H9 (cell line): Measurements from ENCODE around the gene MAML3. TPM values are rescaled to one million over a fixed set of nuclear protein-coding genes. Genes with fewer than 3 reads are reported as not detected.

Experiments used
- DNase-seq: peaks from one replicate; pipeline ENCODE4 v3.0.0-alpha.2; 2017
- H2AFZ ChIP-seq: one replicate; pipeline ENCODE4 v1.6.1; 2013; ENCODE audit warnings: mild to moderate bottlenecking, low read length, control low read depth, moderate library complexity
- H2AK5ac ChIP-seq: 2 replicates; pipeline ENCODE4 v1.6.1; 2013; ENCODE audit warnings: low read length, control low read depth, mixed read lengths; ENCODE audit not compliant: insufficient read length
- H2BK120ac ChIP-seq: one replicate; pipeline ENCODE4 v1.6.1; 2013; ENCODE audit warnings: low read depth, mild to moderate bottlenecking, low read length, control low read depth, inconsistent platforms; ENCODE audit not compliant: poor library complexity, severe bottlenecking
- H2BK12ac ChIP-seq: 2 replicates; pipeline ENCODE4 v1.6.1; 2013; ENCODE audit warnings: low read length, control low read depth, mixed read lengths, low read depth; ENCODE audit not compliant: insufficient read length
- H2BK15ac ChIP-seq: 2 replicates; pipeline ENCODE4 v1.6.1; 2013; ENCODE audit warnings: low read depth, low read length, control low read depth
- H2BK20ac ChIP-seq: one replicate; pipeline ENCODE4 v1.6.1; 2013; ENCODE audit warnings: low read depth, mild to moderate bottlenecking, low read length, control low read depth, inconsistent platforms; ENCODE audit not compliant: poor library complexity, severe bottlenecking
- H2BK5ac ChIP-seq: 2 replicates; pipeline ENCODE4 v1.6.1; 2013; ENCODE audit warnings: low read length, control low read depth, mixed read lengths; ENCODE audit not compliant: insufficient read length
- H3K14ac ChIP-seq: 2 replicates; pipeline ENCODE4 v1.6.1; 2013; ENCODE audit warnings: low read length, control low read depth; ENCODE audit not compliant: insufficient read depth
- H3K18ac ChIP-seq: 2 replicates; pipeline ENCODE4 v1.6.1; 2013; ENCODE audit warnings: low read depth, mild to moderate bottlenecking, mixed read lengths, low read length, control low read depth; ENCODE audit not compliant: insufficient read length
- H3K23ac ChIP-seq: 2 replicates; pipeline ENCODE4 v1.6.1; 2013; ENCODE audit warnings: low read length, control low read depth, mixed read lengths, low read depth; ENCODE audit not compliant: insufficient read length
- H3K23me2 ChIP-seq: 2 replicates; pipeline ENCODE4 v1.6.1; 2013; ENCODE audit warnings: low read depth, mild to moderate bottlenecking, mixed read lengths, low read length, control low read depth; ENCODE audit not compliant: insufficient read length, poor library complexity, severe bottlenecking
- H3K27ac ChIP-seq: 2 replicates; pipeline ENCODE4 v1.5.1; 2013; ENCODE audit warnings: low read length, control low read depth, mixed read lengths, low read depth; ENCODE audit not compliant: insufficient read length
- H3K27me3 ChIP-seq: 2 replicates; pipeline ENCODE4 v1.6.1; 2013; ENCODE audit warnings: low read length, control low read depth, inconsistent platforms; ENCODE audit not compliant: insufficient read depth
- H3K4ac ChIP-seq: 2 replicates; pipeline ENCODE4 v1.6.1; 2013; ENCODE audit warnings: low read depth, mild to moderate bottlenecking, control low read depth, inconsistent platforms, low read length, moderate library complexity
- H3K4me1 ChIP-seq: 2 replicates; pipeline ENCODE4 v1.6.1; 2013; ENCODE audit warnings: low read length, control low read depth, inconsistent platforms; ENCODE audit not compliant: insufficient read depth
- H3K4me2 ChIP-seq: 2 replicates; pipeline ENCODE4 v1.6.1; 2013; ENCODE audit warnings: low read length, control low read depth, mixed read lengths; ENCODE audit not compliant: insufficient read length, insufficient read depth
- H3K56ac ChIP-seq: 2 replicates; pipeline ENCODE4 v1.6.1; 2013; ENCODE audit warnings: low read depth, mild to moderate bottlenecking, mixed read lengths, low read length, control low read depth; ENCODE audit not compliant: insufficient read length
- H3K79me1 ChIP-seq: 2 replicates; pipeline ENCODE4 v1.6.1; 2013; ENCODE audit warnings: low read depth, mild to moderate bottlenecking, moderate library complexity, low read length, control low read depth, inconsistent platforms; ENCODE audit not compliant: insufficient read depth, poor library complexity, severe bottlenecking
- H3K79me2 ChIP-seq: 2 replicates; pipeline ENCODE4 v1.6.1; 2013; ENCODE audit warnings: low read length, control low read depth, inconsistent platforms; ENCODE audit not compliant: insufficient read depth
- H3K9ac ChIP-seq: 2 replicates; pipeline ENCODE4 v1.6.1; 2013; ENCODE audit warnings: low read length, control low read depth, mixed read lengths; ENCODE audit not compliant: insufficient read length; ENCODE audit errors: extremely low read depth
- H3K9me3 ChIP-seq: one replicate; pipeline ENCODE4 v1.6.1; 2013; ENCODE audit warnings: low read depth, low read length, inconsistent platforms; ENCODE audit not compliant: control insufficient read depth
- H3T11ph ChIP-seq: one replicate; pipeline ENCODE4 v1.6.1; 2013; ENCODE audit warnings: mild to moderate bottlenecking, low read length, control low read depth, inconsistent platforms
- H4K20me1 ChIP-seq: one replicate; pipeline ENCODE4 v1.6.1; 2013; ENCODE audit not compliant: control insufficient read depth, insufficient read length, insufficient read depth
- H4K5ac ChIP-seq: 2 replicates; pipeline ENCODE4 v1.6.1; 2013; ENCODE audit warnings: low read depth, mild to moderate bottlenecking, mixed read lengths, low read length, control low read depth; ENCODE audit not compliant: insufficient read length
- H4K8ac ChIP-seq: replicated peaks from 2 replicates; pipeline ENCODE4 v1.6.1; 2013; ENCODE audit warnings: low read length, control low read depth, mixed read lengths, low read depth; ENCODE audit not compliant: insufficient read length
- H4K91ac ChIP-seq: 2 replicates; pipeline ENCODE4 v1.6.1; 2013; ENCODE audit warnings: low read depth, mild to moderate bottlenecking, moderate library complexity, mixed read lengths, low read length, control low read depth; ENCODE audit not compliant: insufficient read length
- H3K27ac Mint-ChIP-seq, 3 experiments: 2 replicates in 2 of 3; 3 replicates in 1 of 3; pipeline ENCODE4 v1.8.0; 2020 to 2021; ENCODE audit warnings: mixed read lengths in 3 of 3, mild to moderate bottlenecking in 1 of 3, moderate library complexity in 1 of 3
- H3K27me3 Mint-ChIP-seq: 2 replicates; pipeline ENCODE4 v1.8.0; 2021; ENCODE audit warnings: low read depth, mild to moderate bottlenecking, moderate library complexity, mixed read lengths
- H3K36me3 Mint-ChIP-seq, 3 experiments: 2 replicates in 2 of 3; 3 replicates in 1 of 3; pipeline ENCODE4 v1.8.0; 2020 to 2021; ENCODE audit warnings: low read depth in 3 of 3, mixed read lengths in 3 of 3; ENCODE audit not compliant: insufficient read depth in 1 of 3
- H3K4me1 Mint-ChIP-seq, 2 experiments: 2 replicates each; pipeline ENCODE4 v1.8.0; 2020; ENCODE audit warnings: mixed read lengths in 2 of 2
- H3K4me3 Mint-ChIP-seq, 2 experiments: 2 replicates in 1 of 2; 3 replicates in 1 of 2; pipeline ENCODE4 v1.8.0; 2020 to 2021; ENCODE audit warnings: mild to moderate bottlenecking in 2 of 2, mixed read lengths in 2 of 2, moderate library complexity in 1 of 2
- H3K9me3 Mint-ChIP-seq, 2 experiments: 2 replicates in 1 of 2; 3 replicates in 1 of 2; pipeline ENCODE4 v1.8.0; 2020; ENCODE audit warnings: mild to moderate bottlenecking in 2 of 2, mixed read lengths in 2 of 2, moderate library complexity in 1 of 2
- CTCF ChIP-seq: fragments of 200-600 bp; sonication (generic); conservative IDR thresholded peaks from 3 replicates; pipeline ENCODE4 v1.8.0; 2021; ENCODE audit warnings: antibody characterized with exemption, mild to moderate bottlenecking
- WGBS: extraction: QIAGEN DNeasy Blood & Tissue Kit; methylation state at CpG from one replicate; pipeline ENCODE4 v1.1.7; 2013; ENCODE audit warnings: missing lambda C conversion rate, low lambda C conversion rate, mixed read lengths; ENCODE audit not compliant: insufficient read length; ENCODE audit errors: extremely low coverage; 5-methylcytosine and 5-hydroxymethylcytosine counted together
- total RNA-seq: library from RNA; stranded (reverse); gene quantifications from 2 replicates; pipeline ENCODE4 v1.2.1, GENCODE V29; 2021

The MAML3 gene
- total RNA-seq, 1 experiment from 2014 or later = 3.9 TPM

- no peaks in the 10 kb centered on the region for H3K79me1 ChIP-seq
- H3K27ac ChIP-seq = no peak overlapping the region
- no peak overlapping the region for H3K14ac ChIP-seq
- 0 out of 2 replicates have a peak, but pooled peaks cover 4% of the 10 kb centered on the region for H3K4me1 ChIP-seq
- H3K9me3 ChIP-seq = no peaks in the 10 kb centered on the region
- no peak overlapping the region for H2BK15ac ChIP-seq
- no peak overlapping the region for H3K4me2 ChIP-seq
- peaks cover 7% of the 10 kb centered on the region; the same call in 1 of the 2 replicates for H3K27me3 Mint-ChIP-seq
- H3K4me3 Mint-ChIP-seq = no peak overlapping the region
- no peak overlapping the region for H3K9ac ChIP-seq
- H3K36me3 Mint-ChIP-seq = no peaks in the 10 kb centered on the region
- no peaks in the 10 kb centered on the region for H3K79me2 ChIP-seq
- no peak overlapping the region for H4K5ac ChIP-seq
- no peak overlapping the region for H3K23ac ChIP-seq
- H3K18ac ChIP-seq = no peak overlapping the region
- H3K4ac ChIP-seq = no peak overlapping the region
- no peak for TF ChIP-seq CTCF
- no peaks in the 10 kb centered on the region for H3K9me3 Mint-ChIP-seq
- no peak overlapping the region for H2BK120ac ChIP-seq
- H3K56ac ChIP-seq = no peak overlapping the region
- no peak overlapping the region for H2BK5ac ChIP-seq
- no peak overlapping the region for H4K8ac ChIP-seq
- H3K27ac Mint-ChIP-seq = no peak overlapping the region; a peak in 1 of 7 replicates
- H2BK12ac ChIP-seq = no peak overlapping the region
- DNase-seq = no peak
- no peak overlapping the region for H4K91ac ChIP-seq
- no CpG with 5 or more reads among the region's 3 CpGs for WGBS
- no peak overlapping the region for H2BK20ac ChIP-seq
- no peak overlapping the region for H3T11ph ChIP-seq
- H3K27me3 ChIP-seq = no peaks in the 10 kb centered on the region
- no peaks in the 10 kb centered on the region for H4K20me1 ChIP-seq
- H3K23me2 ChIP-seq = no peaks in the 10 kb centered on the region
- no peak overlapping the region for H2AFZ ChIP-seq
- peaks cover 23 to 26% of the 10 kb centered on the region in 2 experiments for H3K4me1 Mint-ChIP-seq
- H2AK5ac ChIP-seq = no peak overlapping the region
Measured at GRCh38 chr4:139777757-139778156, 376.2 kb downstream of the MAML3 start.
